Right lobe of liver (tissue), 4 donors: Measurements from ENCODE around the gene PLIN5.

Experiments
- POLR2A ChIP-seq: fragments of 450-650 bp; IDR thresholded peaks from one replicate; pipeline ENCODE4 v1.6.1; 2017; ENCODE audit warnings: antibody characterized with exemption, mild to moderate bottlenecking
- TF ChIP-seq, protein P1 (sequence below), 4 donors: fragments of 200-600 bp in 3 of 4; fragments of 450-650 bp in 1 of 4; IDR thresholded peaks; one replicate each; pipeline versions ENCODE4 v1.5.1 to v1.8.0; 2016 to 2022; ENCODE audit warnings: antibody characterized with exemption in 4 of 4, mild to moderate bottlenecking in 2 of 4
- donor health status: DM: no; HTN: no; CAD: no.
- donor health status: DM: no; HTN: no; CAD: no.
- donor health status: DM: no; HTN: yes; CAD: no.

DNA sequence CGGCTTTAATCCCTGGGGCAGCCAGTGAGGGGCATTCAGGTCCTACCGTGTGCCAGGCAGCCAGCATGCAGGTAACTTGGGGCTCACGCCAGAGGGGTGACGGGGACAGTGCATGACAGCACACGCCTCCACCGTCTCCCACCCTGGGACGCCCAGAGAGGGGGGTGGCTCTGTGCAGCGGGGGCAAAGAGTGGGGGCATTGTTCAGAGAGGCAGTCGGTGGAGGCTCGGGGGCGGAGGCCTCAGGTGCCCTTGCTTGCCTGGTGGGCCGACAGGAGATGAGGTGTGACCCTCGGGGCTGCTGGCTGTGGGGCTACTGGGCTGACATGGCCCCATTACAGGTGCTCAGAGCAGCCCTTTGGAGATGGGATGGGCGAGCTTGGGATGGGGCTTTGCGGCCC, 35.2 kb downstream of the PLIN5 start:
- TF ChIP-seq, protein P1, sequence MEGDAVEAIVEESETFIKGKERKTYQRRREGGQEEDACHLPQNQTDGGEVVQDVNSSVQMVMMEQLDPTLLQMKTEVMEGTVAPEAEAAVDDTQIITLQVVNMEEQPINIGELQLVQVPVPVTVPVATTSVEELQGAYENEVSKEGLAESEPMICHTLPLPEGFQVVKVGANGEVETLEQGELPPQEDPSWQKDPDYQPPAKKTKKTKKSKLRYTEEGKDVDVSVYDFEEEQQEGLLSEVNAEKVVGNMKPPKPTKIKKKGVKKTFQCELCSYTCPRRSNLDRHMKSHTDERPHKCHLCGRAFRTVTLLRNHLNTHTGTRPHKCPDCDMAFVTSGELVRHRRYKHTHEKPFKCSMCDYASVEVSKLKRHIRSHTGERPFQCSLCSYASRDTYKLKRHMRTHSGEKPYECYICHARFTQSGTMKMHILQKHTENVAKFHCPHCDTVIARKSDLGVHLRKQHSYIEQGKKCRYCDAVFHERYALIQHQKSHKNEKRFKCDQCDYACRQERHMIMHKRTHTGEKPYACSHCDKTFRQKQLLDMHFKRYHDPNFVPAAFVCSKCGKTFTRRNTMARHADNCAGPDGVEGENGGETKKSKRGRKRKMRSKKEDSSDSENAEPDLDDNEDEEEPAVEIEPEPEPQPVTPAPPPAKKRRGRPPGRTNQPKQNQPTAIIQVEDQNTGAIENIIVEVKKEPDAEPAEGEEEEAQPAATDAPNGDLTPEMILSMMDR (IDR thresholded peaks at IDR 0.05): no peak
- TF ChIP-seq POLR2A: no peak
